ENCODE measurements around the gene KRTAP12-1. TPM values are rescaled to one million over a fixed set of nuclear protein-coding genes. Genes with fewer than 3 reads are reported as not detected.

Gene KRTAP12-1
- total and polyA plus RNA-seq, 2 of the 8 experiments (the other 6 are each of a cell fraction or from before 2014, with no cell fraction given): 0.50 to 0.73 TPM

DNA sequence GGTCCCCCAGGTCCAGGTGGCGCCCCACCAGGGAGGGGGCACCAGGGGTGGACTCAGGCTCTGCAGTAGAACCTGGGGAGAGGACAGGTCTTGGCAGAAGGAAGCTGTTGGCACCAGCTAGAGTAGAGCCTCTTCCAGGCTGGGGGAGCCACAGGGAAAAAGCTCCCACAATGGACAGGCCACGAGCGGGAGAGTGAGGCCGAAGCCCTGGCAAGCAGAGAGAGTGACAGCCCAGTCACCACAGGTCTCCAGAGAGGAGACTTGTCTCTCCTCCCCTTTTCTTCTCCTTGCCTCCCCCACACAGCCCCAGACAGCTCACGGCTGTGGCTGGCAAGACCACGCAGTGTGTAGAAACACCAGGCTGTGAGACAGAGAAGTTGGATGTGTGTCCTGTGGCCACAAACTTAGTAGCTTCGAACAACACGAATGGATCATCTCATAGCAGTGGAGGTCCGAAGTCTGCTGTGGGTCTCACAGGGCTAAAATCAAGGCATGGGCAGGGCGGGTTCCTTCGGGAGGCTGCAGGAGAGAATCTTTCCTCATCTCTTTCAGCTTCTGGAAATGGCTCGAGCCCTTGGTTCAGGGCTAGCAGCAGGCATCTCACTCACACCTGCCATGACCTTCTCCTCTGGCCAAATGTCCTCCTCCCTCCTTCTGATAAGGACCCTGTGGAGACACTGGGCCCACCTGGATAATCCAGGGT, 30.8 kb downstream of the KRTAP12-1 start (continued):
- TF ChIP-seq JUND (IDR thresholded peaks at IDR 0.05; ENCODE audit: low read length) (no peak), FOSL1 (IDR thresholded peaks at IDR 0.05; ENCODE audit: insufficient read depth, low read depth, low read length) (no peak), KDM5A (IDR thresholded peaks at IDR 0.05; ENCODE audit: low read length) (no peak), HDAC2 (IDR thresholded peaks at IDR 0.05; ENCODE audit: borderline replicate concordance in 1 of 2, low read depth in 2 of 2, low read length in 2 of 2) (no peak), BACH1 (IDR thresholded peaks at IDR 0.05; ENCODE audit: low read length) (no peak)
- TF ChIP-seq, protein P1, sequence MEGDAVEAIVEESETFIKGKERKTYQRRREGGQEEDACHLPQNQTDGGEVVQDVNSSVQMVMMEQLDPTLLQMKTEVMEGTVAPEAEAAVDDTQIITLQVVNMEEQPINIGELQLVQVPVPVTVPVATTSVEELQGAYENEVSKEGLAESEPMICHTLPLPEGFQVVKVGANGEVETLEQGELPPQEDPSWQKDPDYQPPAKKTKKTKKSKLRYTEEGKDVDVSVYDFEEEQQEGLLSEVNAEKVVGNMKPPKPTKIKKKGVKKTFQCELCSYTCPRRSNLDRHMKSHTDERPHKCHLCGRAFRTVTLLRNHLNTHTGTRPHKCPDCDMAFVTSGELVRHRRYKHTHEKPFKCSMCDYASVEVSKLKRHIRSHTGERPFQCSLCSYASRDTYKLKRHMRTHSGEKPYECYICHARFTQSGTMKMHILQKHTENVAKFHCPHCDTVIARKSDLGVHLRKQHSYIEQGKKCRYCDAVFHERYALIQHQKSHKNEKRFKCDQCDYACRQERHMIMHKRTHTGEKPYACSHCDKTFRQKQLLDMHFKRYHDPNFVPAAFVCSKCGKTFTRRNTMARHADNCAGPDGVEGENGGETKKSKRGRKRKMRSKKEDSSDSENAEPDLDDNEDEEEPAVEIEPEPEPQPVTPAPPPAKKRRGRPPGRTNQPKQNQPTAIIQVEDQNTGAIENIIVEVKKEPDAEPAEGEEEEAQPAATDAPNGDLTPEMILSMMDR (IDR thresholded peaks at IDR 0.05; ENCODE audit: control extremely low read depth in 1 of 3, insufficient read depth in 1 of 3, low read depth in 1 of 3, low read length in 3 of 3): no peak

All from H1 (cell line).